Activated gamma-delta T cell treated with anti-CD3 and anti-CD28 coated beads, Interleukin-2, amount 50 U/mL, for 16 hours (primary cell): ENCODE measurements around the gene MRM3.
A peak's percentile ranks its signal among the peaks of the same experiment; 100 is the strongest.
"Not testable (repeated sequence)": the region's sequence is repeated elsewhere in the genome, so short reads cannot be mapped to it uniquely, and the experiment has no call there.

ENCODE experiments used
- DNase-seq: peaks from one replicate; pipeline ENCODE4 v3.0.0-alpha.2; 2020; ENCODE audit warnings: low read depth

MRM3 gene

GRCh38 chr17:781805-782731, at the start of gene MRM3, which contains the start of gene GLOD4:
Gene MRM3 (plus strand): TSS chr17:782353. CDS start chr17:782379, 26 bp downstream.
Gene GLOD4 (minus strand): TSS chr17:782280. CDS start chr17:782255, 25 bp downstream.
- DNase-seq: peak; percentile 90

GRCh38 chr17:732902-733720, 49.0 kb upstream of the MRM3 start:
- peak; percentile 7 for DNase-seq

- DNase-seq: no peak
Measured at GRCh38 chr17:733743-734142, 48.4 kb upstream of the MRM3 start.

- no peak for DNase-seq
Measured at GRCh38 chr17:737561-738113, 44.5 kb upstream of the MRM3 start.

GRCh38 chr17:740240-741017, 41.7 kb upstream of the MRM3 start:
- no peak for DNase-seq

GRCh38 chr17:742147-742793, 39.9 kb upstream of the MRM3 start:
- DNase-seq: no peak

GRCh38 chr17:743139-743538, 39.0 kb upstream of the MRM3 start:
- DNase-seq: no peak

GRCh38 chr17:744937-745336, 37.2 kb upstream of the MRM3 start:
- DNase-seq: no peak

- DNase-seq: no peak
Measured at GRCh38 chr17:745406-745805, 36.7 kb upstream of the MRM3 start.

GRCh38 chr17:746181-746580, 36.0 kb upstream of the MRM3 start:
- DNase-seq: no peak

- DNase-seq: no peak
Measured at GRCh38 chr17:746783-747629, 35.1 kb upstream of the MRM3 start.

- DNase-seq: not testable (repeated sequence)
Measured at GRCh38 chr17:748604-749003, 33.5 kb upstream of the MRM3 start.

- not testable (repeated sequence) for DNase-seq
Measured at GRCh38 chr17:749359-749758, 32.8 kb upstream of the MRM3 start.

- DNase-seq: no peak
Measured at GRCh38 chr17:750431-751037, 31.6 kb upstream of the MRM3 start.

GRCh38 chr17:751269-752001, 30.7 kb upstream of the MRM3 start:
- peak; percentile 20 for DNase-seq

GRCh38 chr17:752002-752619, 30.0 kb upstream of the MRM3 start, which contains the start of gene GEMIN4:
Gene GEMIN4 (minus strand): TSS chr17:752264. CDS start chr17:752142, 122 bp downstream.
- peak; percentile 97 for DNase-seq

GRCh38 chr17:752620-753219, 29.4 kb upstream of the MRM3 start:
- no peak for DNase-seq

- no peak for DNase-seq
Measured at GRCh38 chr17:753418-753817, 28.7 kb upstream of the MRM3 start.
